T47D (cell line): Measurements from ENCODE around the gene CSMD2.
A peak's percentile ranks its signal among the peaks of the same experiment; 100 is the strongest.
"Not testable (repeated sequence)": the region's sequence is repeated elsewhere in the genome, so short reads cannot be mapped to it uniquely, and the experiment has no call there.

ENCODE experiments used
- DNase-seq, 2 experiments: peaks; one replicate each; pipeline versions ENCODE4 v3.0.0 to v3.0.0-alpha.2; 2011 to 2012; ENCODE audit warnings: low read depth in 1 of 2, low spot score in 1 of 2
- JUND ChIP-seq: IDR thresholded peaks from 2 replicates; pipeline ENCODE4 v1.6.1; 2012; ENCODE audit warnings: low read depth
- in situ Hi-C: cut with HindIII; loops from 2 replicates; pipeline ENCODE4 v1.10.0; 2016; ENCODE audit warnings: low sequenced_read_pairs, low pct_unique_long_range_greater_than_20kb

The CSMD2 gene

GRCh38 chr1:34164771-34165391, at the start of gene CSMD2:
Gene CSMD2 (minus strand): TSS chr1:34165230. CDS start chr1:34165097, 133 bp downstream.
- TF ChIP-seq JUND: no peak
- DNase-seq: peak; percentile 14 to 17
- in situ Hi-C loops: no loop called here

GRCh38 chr1:34213956-34214355, 48.9 kb upstream of the CSMD2 start:
- no peak for DNase-seq
- TF ChIP-seq JUND: no peak
- in situ Hi-C loops: no loop called here

- in situ Hi-C loops: no loop called here
- TF ChIP-seq JUND: no peak
- no peak for DNase-seq
Measured at GRCh38 chr1:34212673-34213072, 47.6 kb upstream of the CSMD2 start.

GRCh38 chr1:34199927-34200326, 34.9 kb upstream of the CSMD2 start:
- no peak for TF ChIP-seq JUND
- in situ Hi-C loops: no loop called here
- no peak for DNase-seq

- DNase-seq: no peak
- no peak for TF ChIP-seq JUND
- in situ Hi-C loops: no loop called here
Measured at GRCh38 chr1:34192621-34193020, 27.6 kb upstream of the CSMD2 start.

- TF ChIP-seq JUND: no peak
- in situ Hi-C loops: no loop called here
- no peak for DNase-seq
Measured at GRCh38 chr1:34190692-34191091, 25.7 kb upstream of the CSMD2 start.

GRCh38 chr1:34188985-34189384, 24.0 kb upstream of the CSMD2 start:
- DNase-seq: no peak
- TF ChIP-seq JUND: no peak
- in situ Hi-C loops: no loop called here

- in situ Hi-C loops: no loop called here
- DNase-seq: no peak
- no peak for TF ChIP-seq JUND
Measured at GRCh38 chr1:34188418-34188817, 23.4 kb upstream of the CSMD2 start.

- TF ChIP-seq JUND: no peak
- DNase-seq: no peak
- in situ Hi-C loops: no loop called here
Measured at GRCh38 chr1:34186741-34187494, 21.9 kb upstream of the CSMD2 start.

- DNase-seq, in situ Hi-C loops: not testable (repeated sequence)
Measured at GRCh38 chr1:34183381-34183780, 18.4 kb upstream of the CSMD2 start.

GRCh38 chr1:34178072-34178471, 13.0 kb upstream of the CSMD2 start:
- TF ChIP-seq JUND: no peak
- in situ Hi-C loops: no loop called here
- no peak for DNase-seq

- in situ Hi-C loops: no loop called here
- TF ChIP-seq JUND: no peak
- no peak for DNase-seq
Measured at GRCh38 chr1:34176830-34177603, 12.0 kb upstream of the CSMD2 start, which contains the start of gene C1orf94. Gene C1orf94 (plus strand): TSS chr1:34176907. CDS start chr1:34177790, 883 bp downstream.

GRCh38 chr1:34175744-34176143, 10.7 kb upstream of the CSMD2 start:
- in situ Hi-C loops: no loop called here
- DNase-seq: no peak
- no peak for TF ChIP-seq JUND
